Vagina (tissue), 2 donors: ENCODE measurements around the gene PRKCQ. TPM values are rescaled to one million over a fixed set of nuclear protein-coding genes. Genes with fewer than 3 reads are reported as not detected.

ENCODE experiments used
- DNase-seq, 2 donors: peaks; one replicate each; pipeline ENCODE4 v3.0.0-alpha.2; 2017; ENCODE audit errors: extremely low spot score in 2 of 2
- H3K27ac ChIP-seq: fragments of 200-600 bp; sonication (generic); one replicate; pipeline ENCODE4 v1.5.1; 2019
- H3K27me3 ChIP-seq: fragments of 200-600 bp; sonication (generic); one replicate; pipeline ENCODE4 v1.5.1; 2019
- H3K36me3 ChIP-seq, 2 donors: fragments of 200-600 bp; sonication (generic); one replicate each; pipeline ENCODE4 v1.5.1; 2017 to 2019
- H3K4me1 ChIP-seq: fragments of 200-600 bp; sonication (generic); one replicate; pipeline ENCODE4 v1.5.1; 2019
- H3K4me3 ChIP-seq, 2 donors: fragments of 200-600 bp; sonication (generic); 1 replicate in 1 of 2; 2 replicates in 1 of 2; pipeline ENCODE4 v1.5.1; 2016 to 2019
- H3K9me3 ChIP-seq: fragments of 200-600 bp; sonication (generic); one replicate; pipeline ENCODE4 v1.5.1; 2019
- POLR2A ChIP-seq, 2 donors: fragments of 450-650 bp; IDR thresholded peaks; one replicate each; pipeline ENCODE4 v1.6.1; 2017; ENCODE audit warnings: antibody characterized with exemption in 2 of 2, mild to moderate bottlenecking in 2 of 2, moderate library complexity in 2 of 2
- POLR2AphosphoS5 ChIP-seq, 2 donors: sonication (generic); formaldehyde crosslinking; IDR thresholded peaks; one replicate each; pipeline ENCODE4 v1.9.0; 2017; ENCODE audit warnings: antibody characterized with exemption in 2 of 2, mild to moderate bottlenecking in 2 of 2, low read depth in 1 of 2; ENCODE audit not compliant: insufficient read depth in 1 of 2
- intact Hi-C: fragments of 100-400 bp; cut with DNase I; formaldehyde crosslinking; loops from one replicate; pipeline ENCODE4 v1.15.1; 2023
- total RNA-seq: library from RNA; depleted of rRNA; stranded (reverse); fragments of >200 nt; gene quantifications from one replicate; pipeline ENCODE4 v1.2.3, GENCODE V29; 2016
- TF ChIP-seq, protein P1 (sequence below), 3 experiments: fragments of 450-650 bp in 2 of 3; fragments of 200-600 bp in 1 of 3; sonication (generic) in 1 of 3; IDR thresholded peaks; one replicate each; pipeline ENCODE4 v1.5.1; 2017 to 2019; ENCODE audit warnings: antibody characterized with exemption in 3 of 3, mild to moderate bottlenecking in 2 of 3, moderate library complexity in 2 of 3

Gene PRKCQ
- total RNA-seq, 1 donor from 2014 or later = 3.7 TPM

DNA sequence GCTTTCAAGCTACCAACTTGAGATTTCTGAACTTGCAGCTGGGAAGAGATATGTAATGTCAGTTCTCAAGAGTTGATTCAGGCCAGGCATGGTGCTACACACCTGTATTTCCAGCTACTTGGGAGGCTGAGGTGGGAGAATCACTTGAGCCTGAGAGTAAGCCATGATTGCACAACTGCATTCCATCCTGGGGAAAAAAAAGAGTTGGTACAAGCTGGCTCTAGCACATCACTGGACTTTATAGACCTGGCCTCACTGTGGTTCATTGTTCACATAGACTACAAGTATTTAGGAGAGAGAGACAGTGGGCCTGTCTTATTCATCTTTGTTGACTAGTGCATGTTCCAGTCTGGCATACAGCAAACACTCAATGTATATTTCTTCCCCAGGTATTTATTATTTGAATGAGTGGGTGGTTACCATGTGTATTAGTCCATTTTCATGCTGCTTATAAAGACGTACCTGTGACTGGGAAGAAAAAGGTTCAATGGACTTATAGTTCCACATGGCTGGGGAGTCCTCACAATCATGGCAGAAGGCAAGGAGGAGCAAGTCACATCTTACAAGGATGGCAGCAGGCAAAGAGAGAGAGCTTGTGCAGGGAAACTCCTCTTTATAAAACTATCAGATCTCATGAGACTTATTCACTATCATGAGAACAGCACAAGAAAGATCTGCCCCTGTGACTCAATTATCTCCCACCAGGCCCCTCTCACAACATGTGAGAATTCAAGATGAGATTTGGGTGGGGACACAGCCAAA lies 200.9 kb downstream of the PRKCQ start:
- no peaks in the 10 kb centered on the region for H3K36me3 ChIP-seq
- H3K9me3 ChIP-seq = peaks cover 5% of the 10 kb centered on the region
- TF ChIP-seq POLR2AphosphoS5 (IDR thresholded peaks at IDR 0.05; ENCODE audit: insufficient read depth in 1 of 2, low read depth in 1 of 2) = no peak
- no peak for TF ChIP-seq POLR2A (IDR thresholded peaks at IDR 0.05)
- TF ChIP-seq, protein P1, sequence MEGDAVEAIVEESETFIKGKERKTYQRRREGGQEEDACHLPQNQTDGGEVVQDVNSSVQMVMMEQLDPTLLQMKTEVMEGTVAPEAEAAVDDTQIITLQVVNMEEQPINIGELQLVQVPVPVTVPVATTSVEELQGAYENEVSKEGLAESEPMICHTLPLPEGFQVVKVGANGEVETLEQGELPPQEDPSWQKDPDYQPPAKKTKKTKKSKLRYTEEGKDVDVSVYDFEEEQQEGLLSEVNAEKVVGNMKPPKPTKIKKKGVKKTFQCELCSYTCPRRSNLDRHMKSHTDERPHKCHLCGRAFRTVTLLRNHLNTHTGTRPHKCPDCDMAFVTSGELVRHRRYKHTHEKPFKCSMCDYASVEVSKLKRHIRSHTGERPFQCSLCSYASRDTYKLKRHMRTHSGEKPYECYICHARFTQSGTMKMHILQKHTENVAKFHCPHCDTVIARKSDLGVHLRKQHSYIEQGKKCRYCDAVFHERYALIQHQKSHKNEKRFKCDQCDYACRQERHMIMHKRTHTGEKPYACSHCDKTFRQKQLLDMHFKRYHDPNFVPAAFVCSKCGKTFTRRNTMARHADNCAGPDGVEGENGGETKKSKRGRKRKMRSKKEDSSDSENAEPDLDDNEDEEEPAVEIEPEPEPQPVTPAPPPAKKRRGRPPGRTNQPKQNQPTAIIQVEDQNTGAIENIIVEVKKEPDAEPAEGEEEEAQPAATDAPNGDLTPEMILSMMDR (IDR thresholded peaks at IDR 0.05) = no peak
- intact Hi-C loops = no loop called here
- no peaks in the 10 kb centered on the region for H3K27me3 ChIP-seq
- peaks cover 17% of the 10 kb centered on the region for H3K4me1 ChIP-seq
- DNase-seq = no peak
- H3K27ac ChIP-seq = no peak overlapping the region
- H3K4me3 ChIP-seq = no peak overlapping the region
